NCI-H1417 treated with DMSO at 0.1 percent for 48 hours (cell line): ENCODE results near the gene PPARGC1A.

Experiments
- DNase-seq: peaks from one replicate; lab custom pipeline; 2025; lab: John Stamatoyannopoulos, UW

PPARGC1A gene

GRCh38 chr4:23881674-23882337 lies 8.0 kb downstream of the PPARGC1A start:
- no peak for DNase-seq

GRCh38 chr4:23881052-23881501 lies 8.8 kb downstream of the PPARGC1A start:
- no peak for DNase-seq

DNA sequence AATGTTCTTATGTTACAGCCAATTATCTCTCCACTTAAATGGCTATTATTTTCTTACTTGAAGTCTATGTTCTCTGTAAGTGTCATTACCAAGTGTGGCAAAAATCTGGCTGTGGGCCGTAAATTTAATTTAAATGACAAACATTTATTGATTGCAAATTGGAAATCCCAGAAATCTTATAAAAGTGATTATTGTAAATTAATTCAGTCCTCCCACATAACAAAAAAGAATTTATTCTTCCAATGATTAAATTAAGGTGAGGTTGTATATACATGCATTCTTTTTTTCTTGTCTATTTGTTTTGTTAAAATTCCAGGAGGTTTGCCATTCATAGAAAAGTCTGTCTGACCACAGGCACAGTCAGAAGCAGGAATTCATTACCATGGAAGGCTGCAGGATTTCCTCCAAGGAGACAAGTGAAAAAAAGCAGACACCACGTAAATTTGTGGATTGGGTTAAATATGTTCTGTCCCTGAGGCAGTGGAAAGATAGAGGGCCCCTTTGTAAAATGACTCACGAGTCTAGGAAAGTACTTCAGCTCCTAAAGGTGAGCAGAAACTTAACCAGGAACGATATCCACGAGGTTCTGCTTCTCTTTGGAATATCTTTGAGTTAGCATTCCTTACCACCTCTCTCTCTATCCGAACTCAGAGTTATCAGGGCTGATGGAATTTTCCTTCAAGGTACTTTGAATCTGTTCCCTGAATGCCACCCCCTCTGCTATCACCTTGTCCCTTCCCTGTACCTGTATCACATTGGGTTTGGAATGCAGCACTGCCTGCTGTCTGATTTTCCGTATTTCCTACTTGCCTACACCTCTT lies 10.7 kb downstream of the PPARGC1A start:
- DNase-seq, result no peak

DNA sequence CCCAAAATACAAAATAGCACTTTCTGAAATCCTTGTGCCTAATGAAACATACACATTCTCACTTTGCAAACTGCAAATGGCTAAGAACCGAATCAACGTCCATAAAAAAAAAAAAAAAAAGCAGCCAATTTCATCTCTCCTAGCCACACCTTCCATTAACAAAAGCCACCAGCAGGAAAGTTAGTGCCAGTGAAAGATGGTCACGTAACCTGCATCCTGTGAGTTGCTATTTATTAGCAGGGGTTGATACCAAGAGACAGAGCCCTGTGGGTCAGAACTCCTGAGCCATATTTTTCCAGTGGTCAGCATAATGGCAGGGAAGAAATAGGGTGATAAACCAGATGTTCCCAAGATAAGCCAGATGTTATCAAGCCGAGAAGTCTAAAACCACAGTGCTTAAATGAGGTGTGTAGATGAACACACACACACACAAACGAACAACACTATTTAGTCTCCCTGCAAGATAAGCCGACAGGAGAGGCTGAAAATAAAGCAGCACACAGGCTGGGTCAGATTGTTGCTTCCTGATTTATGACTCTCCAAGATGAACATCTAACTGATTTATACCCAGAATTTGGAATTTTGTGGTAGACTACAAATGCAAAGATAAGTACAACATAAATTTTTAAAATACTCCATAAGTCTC lies 11.5 kb downstream of the PPARGC1A start:
- no peak for DNase-seq

DNA sequence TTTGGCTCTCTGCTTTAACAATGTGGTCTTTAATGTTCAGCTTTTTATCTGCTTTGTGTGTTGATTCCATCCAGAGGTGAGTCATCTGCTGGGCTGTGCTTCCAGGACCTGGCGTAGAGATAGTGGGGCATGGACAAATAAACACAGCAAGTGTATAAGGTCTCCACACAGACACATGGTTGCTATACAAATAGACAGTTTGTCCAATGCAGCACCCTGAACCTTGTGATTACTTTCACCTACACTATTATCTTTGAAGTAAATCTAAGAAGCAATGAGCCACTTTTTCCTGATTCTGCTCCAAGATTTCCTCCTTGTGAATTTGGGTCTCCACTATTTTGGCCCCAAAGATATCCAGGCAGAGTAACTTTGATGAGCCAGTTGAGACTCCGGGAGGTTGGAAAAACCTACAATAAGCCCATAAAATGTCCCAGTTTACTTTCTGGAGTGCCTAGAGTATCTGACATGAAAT lies 12.1 kb downstream of the PPARGC1A start:
- DNase-seq, result no peak

DNA sequence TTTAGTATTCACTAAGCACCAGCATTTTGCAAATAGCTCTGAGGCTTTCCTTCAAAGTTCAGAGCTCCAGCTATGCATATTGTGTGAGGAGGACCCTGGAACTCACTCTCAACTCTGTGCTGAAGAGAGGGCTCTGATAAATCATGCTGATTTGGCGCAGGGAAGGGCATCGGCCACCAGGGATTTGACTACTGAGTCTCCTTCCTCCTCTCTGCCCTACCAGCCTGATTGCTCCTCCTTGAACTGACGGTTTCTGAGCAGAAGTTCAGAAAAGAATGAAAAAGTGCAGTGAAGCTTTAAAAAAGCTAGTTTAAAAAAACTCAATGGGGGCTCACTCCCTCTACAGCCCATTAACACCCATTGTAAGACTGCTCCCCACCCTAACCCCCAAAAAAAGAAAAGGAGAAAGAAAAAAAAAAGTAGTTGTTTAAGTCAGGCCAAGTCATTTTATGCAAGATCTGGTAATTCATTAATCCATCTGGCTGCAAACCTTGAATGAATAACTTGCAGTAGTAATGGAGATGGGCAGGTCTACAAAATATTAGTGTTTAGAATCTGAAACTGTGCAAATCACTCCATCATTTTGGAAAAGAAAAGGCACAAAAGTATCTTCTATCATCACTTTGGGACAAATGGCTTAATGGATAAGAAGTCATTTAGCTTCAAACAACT lies 13.3 kb downstream of the PPARGC1A start:
- DNase-seq, result no peak

GRCh38 chr4:23875317-23875716 lies 14.5 kb downstream of the PPARGC1A start:
- DNase-seq, result no peak

DNA sequence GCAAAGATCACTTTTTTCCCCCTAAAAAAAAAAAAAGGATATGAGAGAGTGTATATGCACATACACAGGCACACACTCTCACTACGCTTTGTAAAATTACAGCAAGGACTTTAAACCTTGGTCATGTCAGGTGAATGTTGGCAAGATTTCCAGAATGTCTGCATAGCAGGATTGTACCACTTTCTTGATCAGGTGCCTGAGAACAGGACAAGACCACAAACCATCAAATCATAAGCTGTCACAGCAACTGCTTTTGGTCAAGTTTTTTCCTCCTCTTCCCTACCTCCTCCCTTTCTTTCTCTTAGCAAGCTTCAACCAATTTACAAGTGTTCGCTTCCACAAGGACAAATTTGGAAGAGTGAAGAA lies 15.3 kb downstream of the PPARGC1A start:
- DNase-seq, result no peak

DNA sequence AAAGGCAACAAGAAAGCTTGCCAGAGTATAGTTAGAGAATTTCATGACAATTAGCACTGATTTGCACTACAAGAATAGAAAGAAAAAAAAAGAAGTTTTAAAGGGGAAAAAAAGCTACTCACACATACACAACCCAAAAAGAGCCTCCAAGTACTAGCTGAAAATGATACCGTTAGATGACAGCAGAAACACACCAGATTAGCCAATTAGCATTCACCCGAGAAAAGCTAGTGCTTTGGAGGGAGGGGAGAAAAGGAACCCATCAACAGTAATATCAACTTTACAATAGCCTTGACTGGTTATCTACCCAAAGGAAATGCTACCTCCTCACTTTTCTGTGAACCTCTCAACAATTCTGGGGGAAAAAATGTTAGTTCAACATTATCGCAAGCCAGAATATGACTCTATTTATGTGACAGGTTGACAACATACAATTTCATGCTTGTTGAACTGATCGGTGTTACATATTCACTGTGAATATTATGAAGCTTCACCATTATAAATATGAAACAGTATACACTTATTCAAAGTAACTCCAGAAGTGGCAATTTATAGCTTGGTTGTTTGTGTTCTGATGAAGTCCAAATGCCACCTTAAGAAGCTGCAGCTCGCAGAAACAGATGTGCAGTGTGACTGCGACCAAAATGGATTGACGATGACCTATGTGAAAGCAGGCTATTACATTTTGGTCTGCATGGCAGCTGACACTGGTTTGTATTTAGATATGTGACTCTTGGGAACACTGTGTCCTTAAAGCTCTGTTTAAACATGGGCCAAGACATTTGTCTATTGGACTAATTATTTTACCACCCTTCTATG lies 15.9 kb downstream of the PPARGC1A start:
- DNase-seq, result no peak

GRCh38 chr4:23871426-23871825 lies 18.4 kb downstream of the PPARGC1A start:
- no peak for DNase-seq

DNA sequence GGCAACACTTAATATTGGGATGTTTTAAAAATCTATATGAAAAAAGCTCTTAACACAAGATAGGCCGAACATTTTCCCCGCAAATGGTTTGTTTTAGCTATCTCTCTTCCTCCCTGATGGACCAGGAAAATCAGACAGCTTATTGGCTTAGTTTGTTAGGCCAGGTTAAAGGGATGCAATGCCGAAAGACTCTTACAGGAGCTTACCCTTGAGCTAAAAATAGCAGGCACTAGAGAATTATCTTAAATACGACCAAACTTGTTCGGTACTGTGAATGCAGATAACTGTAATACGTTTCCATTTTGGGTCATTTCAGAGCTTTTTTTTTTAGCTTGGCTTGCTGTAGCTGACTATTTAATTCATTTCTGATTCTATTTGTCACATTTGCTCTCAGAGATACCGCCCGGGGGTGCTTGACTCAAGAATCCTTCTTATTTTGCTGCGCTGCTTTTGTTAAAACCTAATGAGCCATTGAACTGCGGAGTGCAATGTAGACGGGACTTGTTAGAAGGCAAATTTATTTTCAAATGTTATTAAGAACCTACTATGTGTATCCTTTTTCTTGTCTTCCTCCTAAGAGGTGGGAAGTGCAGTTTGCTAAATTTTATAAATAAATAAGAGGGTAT lies 23.3 kb downstream of the PPARGC1A start:
- DNase-seq, result no peak

DNA sequence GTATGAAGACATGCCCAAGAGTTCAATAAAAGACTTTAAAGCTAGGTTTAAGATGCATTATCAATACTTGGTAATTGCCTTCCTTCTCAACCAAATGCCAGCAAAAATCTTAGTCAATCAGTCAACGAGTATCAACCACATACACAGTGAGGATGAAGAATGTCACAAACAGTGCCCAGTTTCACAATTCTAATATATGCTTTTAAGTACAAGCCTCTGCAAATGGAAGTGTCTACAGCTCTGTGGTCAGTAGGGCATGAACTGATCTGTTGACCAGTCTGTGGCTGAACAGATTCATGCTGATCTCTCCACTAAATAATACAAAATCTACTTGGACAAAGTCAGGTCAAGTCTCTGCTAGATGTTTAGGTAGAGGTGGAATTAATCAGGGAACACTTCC lies 27.9 kb downstream of the PPARGC1A start:
- no peak for DNase-seq

GRCh38 chr4:23860919-23861318 lies 28.9 kb downstream of the PPARGC1A start:
- no peak for DNase-seq

DNA sequence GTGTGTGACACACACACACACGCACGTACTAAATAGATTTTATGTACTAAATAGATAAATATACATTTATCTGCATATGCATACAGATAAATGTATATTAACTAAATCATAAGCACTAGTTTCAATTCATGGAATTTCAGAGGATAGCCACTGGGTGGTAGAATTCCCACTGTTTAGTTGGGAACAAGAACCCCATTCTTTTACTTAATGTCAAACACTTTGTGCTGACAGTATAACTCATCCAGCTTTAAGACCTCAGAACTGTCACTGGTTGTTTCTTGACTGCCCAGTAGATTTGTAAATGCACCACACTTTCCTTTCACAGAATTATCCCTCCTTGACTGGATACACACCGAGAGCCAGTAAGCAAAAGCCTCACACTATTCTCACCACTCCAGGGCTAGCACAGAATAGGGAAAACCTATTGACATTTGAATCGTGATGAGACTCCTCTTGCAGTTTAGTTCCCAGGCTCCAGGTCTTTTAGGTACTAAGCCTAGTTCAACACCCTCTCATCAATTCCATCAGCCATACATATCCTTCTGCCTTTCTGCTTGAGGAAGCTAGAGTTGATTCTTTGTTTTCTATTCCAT lies 32.4 kb downstream of the PPARGC1A start:
- no peak for DNase-seq

DNA sequence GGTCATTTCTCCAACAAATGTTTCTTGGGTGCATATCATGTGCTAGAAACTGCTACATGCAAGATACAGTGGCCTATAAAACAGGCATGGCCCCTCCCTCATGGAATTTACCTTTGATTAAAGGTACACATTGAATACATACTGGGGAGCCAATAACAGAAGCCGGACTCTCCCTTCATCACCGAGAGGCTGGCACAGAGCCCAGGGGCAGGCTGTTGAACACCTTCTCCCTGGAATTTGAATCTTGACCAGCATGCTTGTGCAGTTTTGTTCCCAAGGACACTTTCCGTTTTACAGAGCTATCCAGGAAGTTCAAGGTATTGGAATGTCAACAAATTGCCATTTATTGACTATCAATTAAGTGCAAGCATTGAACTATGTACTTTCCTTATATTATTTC lies 33.2 kb downstream of the PPARGC1A start:
- DNase-seq, result no peak

GRCh38 chr4:23855912-23856605 lies 33.8 kb downstream of the PPARGC1A start:
- DNase-seq, result no peak

DNA sequence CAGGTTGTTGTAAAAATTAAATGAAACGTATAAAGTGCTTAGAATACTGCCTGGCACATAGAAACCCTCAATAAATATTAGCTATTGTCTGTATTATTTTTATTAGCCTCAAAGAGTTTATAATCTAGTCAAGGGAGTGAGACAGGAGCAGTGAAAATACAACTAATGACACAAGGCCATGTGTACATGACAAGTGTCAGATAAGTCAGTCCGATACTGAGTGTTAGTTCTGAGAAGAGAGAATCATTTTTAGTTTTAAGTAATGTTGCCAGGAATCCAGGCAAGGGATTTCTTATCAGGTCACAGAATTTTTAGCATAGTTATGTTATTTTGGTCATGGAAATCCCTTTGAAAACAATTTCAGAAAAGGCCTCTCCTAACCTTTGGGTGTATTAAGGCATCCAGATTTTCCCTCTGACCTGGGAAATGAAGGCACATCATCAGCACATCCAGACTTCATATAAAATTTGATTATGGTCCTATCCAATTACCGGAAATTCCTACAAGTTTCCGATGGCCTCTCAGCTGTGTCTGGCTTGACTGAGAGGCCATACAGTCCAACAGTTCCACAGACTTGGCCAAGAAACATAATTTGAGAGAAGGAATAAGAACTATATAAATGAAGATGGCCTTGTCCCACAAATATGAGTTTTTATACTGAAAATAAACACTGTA lies 35.7 kb downstream of the PPARGC1A start:
- DNase-seq, result no peak

DNA sequence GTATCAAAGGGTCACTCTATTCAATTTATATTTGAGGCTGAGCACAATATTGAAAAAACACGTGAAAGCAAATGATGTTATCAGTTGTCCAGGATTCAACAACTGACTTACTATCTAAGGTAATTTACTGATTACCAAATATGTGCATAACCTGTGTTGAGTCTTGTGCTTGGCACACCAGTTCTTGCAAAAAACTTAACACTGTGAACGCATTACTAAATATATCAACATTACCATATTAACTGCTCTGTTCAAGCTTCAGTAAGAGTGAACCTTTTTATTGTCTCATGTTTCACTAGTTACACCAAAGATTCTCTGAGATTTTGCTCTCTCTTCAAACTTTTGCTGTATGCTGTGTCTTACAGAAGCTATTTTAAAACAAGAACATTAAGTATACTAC lies 38.4 kb downstream of the PPARGC1A start:
- no peak for DNase-seq

GRCh38 chr4:23847158-23847557 lies 42.7 kb downstream of the PPARGC1A start:
- no peak for DNase-seq
